Fibroblast of peridontal ligament (primary cell): Measurements from ENCODE around the gene PPM1N.

Experiments used
- DNase-seq: peaks from one replicate; pipeline ENCODE4 v3.0.0-alpha.2; 2010; ENCODE audit errors: extremely low read depth

Gene PPM1N

DNA sequence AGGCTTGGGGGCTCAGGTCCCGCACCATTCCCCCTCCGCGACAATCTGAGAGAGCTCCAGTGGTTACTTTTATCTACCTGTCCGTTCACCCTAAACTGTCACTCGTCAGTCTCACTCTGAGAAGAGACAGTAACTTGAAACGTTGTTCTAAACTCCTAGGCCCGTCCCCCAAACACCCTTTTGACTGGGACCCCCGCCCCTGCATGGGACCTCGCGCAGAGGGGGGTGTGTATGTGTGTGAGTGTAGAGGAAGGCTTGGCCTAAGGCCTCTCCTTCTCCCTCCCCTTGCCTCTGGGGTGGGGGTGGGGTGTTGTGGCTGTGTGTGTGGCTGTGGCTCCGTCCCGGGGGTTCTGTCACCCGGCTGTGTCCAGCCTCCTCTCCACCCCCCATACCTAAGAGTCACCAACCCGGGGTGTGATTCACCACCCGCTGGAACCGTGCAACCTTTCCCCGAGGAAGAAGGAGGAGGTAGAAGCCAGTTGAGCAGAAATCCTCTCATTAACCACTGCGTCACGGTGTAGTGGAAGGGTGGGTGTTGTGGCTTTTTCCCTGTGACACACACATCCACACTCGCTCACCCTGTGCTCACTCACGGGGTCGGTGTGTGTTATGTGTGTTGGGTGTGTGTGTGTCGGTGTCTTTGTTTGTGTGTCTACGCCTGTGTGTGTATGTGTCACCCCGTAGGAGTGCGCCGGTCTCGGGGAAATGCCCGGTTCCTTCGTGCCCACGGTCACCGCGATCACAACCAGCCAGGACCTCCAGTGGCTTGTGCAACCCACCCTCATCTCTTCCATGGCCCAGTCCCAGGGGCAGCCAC, 28.1 kb upstream of the PPM1N start:
- DNase-seq, result peak; percentile 68

DNA sequence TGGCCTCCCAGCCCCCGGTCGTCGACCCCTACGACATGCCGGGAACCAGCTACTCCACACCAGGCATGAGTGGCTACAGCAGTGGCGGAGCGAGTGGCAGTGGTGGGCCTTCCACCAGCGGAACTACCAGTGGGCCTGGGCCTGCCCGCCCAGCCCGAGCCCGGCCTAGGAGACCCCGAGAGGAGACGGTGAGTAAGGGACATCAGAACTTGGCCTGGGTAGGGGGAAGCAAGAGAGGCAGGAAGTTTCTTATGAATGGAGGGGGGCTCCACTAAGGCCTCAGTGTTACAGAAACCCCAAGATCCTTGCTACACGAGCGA, 27.5 kb upstream of the PPM1N start:
- no peak for DNase-seq

DNA sequence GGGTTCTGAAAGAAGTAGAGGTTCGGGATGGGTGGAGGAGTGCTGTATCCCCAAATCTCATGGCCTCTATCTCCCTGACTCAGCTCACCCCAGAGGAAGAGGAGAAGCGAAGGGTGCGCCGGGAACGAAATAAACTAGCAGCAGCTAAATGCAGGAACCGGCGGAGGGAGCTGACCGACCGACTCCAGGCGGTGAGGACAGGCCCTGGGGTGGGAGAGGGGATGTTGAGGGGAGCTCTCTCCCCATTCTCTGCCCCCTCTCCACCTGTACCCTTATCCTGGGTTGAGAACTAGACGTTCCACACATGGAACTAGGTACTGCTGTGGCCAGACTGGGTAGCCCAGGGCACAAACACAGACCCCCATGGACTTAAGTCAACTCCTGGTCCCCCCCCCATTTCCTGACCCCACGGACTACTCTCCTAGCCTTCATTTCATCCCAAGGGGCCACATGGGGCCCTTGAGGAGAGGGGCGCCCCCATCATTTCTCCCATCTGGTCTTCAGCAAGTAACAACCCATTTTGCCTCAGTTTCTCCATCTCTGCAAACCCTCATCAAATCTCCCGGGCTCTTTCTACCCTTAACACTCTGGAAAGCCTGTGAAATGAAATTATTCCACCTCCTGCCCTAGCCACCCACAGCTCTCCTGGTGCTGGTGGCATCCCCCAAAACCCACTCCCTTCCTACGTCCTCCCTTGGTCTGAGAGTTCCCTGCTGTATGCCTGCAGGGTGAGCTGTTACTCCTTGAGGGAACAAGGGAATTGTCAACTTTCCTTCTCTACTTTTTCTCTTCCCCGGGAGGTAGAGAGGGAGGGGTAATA, 26.9 kb upstream of the PPM1N start:
- peak; percentile 31 for DNase-seq

DNA sequence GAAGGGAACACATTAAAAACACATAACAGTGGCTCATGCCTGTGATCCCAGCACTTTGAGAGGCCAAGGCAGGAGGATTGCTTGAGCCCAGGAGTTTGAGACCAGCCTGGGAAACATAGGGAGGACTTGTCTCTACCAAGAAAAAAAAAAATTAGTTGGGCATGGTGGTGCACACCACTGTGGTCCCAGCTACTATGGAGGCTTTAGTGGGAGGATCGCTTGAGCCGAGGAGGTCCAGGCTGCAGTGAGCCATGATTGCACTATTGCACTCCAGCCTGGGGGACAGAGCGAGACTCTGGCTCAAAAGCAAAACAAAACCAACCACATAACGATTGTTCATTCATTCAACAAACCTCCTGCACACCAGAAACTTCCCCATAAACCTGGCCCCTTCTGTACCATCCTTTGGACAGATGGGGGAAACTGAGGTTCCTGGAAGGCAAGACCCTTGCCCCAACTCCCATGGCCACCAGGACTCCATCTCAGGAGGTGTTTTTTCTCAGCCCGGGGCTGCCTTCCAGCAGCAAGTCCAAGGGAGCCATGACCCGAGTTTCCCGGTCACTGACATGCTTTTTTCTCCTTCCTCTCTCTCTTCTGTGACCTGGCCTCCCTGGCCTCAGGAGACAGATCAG, 26.2 kb upstream of the PPM1N start:
- DNase-seq, result peak; percentile 41

DNA sequence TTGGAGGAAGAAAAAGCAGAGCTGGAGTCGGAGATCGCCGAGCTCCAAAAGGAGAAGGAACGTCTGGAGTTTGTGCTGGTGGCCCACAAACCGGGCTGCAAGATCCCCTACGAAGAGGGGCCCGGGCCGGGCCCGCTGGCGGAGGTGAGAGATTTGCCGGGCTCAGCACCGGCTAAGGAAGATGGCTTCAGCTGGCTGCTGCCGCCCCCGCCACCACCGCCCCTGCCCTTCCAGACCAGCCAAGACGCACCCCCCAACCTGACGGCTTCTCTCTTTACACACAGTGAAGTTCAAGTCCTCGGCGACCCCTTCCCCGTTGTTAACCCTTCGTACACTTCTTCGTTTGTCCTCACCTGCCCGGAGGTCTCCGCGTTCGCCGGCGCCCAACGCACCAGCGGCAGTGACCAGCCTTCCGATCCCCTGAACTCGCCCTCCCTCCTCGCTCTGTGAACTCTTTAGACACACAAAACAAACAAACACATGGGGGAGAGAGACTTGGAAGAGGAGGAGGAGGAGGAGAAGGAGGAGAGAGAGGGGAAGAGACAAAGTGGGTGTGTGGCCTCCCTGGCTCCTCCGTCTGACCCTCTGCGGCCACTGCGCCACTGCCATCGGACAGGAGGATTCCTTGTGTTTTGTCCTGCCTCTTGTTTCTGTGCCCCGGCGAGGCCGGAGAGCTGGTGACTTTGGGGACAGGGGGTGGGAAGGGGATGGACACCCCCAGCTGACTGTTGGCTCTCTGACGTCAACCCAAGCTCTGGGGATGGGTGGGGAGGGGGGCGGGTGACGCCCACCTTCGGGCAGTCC, 25.5 kb upstream of the PPM1N start:
- DNase-seq, result peak; percentile 28

DNA sequence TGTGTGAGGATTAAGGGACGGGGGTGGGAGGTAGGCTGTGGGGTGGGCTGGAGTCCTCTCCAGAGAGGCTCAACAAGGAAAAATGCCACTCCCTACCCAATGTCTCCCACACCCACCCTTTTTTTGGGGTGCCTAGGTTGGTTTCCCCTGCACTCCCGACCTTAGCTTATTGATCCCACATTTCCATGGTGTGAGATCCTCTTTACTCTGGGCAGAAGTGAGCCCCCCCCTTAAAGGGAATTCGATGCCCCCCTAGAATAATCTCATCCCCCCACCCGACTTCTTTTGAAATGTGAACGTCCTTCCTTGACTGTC, 24.9 kb upstream of the PPM1N start:
- DNase-seq, result no peak

DNA sequence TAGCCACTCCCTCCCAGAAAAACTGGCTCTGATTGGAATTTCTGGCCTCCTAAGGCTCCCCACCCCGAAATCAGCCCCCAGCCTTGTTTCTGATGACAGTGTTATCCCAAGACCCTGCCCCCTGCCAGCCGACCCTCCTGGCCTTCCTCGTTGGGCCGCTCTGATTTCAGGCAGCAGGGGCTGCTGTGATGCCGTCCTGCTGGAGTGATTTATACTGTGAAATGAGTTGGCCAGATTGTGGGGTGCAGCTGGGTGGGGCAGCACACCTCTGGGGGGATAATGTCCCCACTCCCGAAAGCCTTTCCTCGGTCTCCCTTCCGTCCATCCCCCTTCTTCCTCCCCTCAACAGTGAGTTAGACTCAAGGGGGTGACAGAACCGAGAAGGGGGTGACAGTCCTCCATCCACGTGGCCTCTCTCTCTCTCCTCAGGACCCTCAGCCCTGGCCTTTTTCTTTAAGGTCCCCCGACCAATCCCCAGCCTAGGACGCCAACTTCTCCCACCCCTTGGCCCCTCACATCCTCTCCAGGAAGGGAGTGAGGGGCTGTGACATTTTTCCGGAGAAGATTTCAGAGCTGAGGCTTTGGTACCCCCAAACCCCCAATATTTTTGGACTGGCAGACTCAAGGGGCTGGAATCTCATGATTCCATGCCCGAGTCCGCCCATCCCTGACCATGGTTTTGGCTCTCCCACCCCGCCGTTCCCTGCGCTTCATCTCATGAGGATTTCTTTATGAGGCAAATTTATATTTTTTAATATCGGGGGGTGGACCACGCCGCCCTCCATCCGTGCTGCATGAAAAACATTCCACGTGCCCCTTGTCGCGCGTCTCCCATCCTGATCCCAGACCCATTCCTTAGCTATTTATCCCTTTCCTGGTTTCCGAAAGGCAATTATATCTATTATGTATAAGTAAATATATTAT, 24.3 kb upstream of the PPM1N start:
- DNase-seq, result peak; percentile 38

DNA sequence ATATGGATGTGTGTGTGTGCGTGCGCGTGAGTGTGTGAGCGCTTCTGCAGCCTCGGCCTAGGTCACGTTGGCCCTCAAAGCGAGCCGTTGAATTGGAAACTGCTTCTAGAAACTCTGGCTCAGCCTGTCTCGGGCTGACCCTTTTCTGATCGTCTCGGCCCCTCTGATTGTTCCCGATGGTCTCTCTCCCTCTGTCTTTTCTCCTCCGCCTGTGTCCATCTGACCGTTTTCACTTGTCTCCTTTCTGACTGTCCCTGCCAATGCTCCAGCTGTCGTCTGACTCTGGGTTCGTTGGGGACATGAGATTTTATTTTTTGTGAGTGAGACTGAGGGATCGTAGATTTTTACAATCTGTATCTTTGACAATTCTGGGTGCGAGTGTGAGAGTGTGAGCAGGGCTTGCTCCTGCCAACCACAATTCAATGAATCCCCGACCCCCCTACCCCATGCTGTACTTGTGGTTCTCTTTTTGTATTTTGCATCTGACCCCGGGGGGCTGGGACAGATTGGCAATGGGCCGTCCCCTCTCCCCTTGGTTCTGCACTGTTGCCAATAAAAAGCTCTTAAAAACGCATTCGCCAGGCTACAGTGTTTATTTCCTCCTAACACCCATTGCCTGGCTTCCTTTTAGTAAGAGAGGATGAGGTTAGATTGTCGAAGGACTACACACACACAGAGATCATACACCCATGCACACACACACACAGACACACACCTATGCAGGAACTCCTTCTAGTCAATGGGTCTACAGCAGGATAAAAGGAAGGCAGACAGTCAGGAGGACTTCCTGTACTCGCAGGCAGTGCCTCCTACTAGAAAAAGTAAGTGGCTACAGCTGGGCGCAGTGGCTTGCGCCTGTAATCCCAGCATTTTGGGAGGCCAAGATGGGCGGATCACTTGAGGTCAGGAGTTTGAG, 23.4 kb upstream of the PPM1N start:
- peak; percentile 48 for DNase-seq

DNA sequence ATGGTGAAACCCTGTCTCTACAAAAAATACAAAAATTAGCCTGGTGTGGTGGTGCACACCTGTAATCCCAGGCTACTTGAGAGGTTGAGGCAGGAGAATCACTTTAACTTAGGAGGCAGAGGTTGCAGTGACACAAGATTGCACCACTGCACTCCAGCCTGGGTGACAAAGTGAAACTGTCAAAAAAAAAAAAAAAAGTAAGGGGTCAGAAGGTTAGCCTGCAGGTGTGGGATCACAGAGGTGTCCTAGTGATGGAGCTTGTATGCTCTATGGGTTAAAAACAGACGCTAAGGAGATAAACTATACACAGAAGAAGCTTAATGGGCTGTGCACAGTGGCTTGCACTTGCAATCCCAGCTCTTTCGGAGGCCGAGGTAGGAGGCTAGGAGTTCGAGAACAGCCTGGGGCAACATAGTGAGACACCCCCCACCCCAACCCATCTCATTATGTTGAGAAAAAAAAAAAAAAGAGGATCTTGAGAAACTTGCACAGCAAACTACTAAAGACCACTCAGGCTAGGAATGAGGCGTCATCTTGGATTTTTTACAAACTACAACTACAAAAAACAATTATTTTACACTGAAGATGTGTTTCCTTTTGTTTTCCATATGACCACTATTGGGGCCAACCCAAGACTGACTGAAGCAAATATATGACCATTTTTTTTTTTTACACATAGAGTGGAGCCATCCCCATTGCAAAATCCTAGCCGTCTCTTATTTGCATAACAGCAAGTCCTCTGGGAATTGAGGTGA, 22.5 kb upstream of the PPM1N start:
- DNase-seq, result peak; percentile 54

DNA sequence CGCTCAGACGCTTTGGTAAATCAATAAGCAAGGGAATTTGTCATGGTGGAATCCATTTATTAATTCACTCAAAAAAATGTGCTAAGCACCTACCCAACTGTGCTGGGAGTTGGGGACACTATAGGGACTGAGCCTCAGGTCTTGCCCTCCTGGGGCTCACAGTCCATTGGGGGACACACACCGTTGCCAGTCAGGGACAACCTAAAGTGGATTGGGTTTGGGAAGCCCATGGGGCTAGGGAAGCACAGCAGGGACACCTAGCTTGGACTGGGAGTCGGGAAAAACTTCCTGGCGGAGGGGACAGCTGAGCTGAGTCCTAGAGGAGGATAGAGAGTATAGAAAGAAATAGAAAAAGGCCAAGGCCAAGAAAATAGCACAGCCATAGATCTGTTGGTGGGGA, 21.9 kb upstream of the PPM1N start:
- peak; percentile 43 for DNase-seq

DNA sequence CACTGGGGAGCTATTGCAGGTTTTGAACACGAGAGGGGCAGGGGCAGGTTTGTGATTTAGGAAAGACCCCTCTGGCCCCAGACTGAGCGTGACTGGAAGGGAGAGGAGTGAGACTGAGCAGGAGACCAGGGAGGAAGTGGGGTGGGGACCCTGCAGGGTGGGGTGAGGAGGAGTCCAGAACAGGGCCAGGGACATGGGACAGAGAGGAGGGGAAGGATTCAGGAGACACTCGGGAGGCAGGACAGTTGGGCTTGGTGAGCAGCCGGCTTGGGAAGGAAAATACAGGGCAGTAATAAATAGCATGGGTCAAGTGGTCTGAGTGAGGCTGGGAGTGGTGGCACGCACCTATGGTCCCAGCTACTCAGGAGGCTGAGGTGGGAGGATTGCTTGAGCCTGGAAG, 21.1 kb upstream of the PPM1N start:
- DNase-seq, result no peak

DNA sequence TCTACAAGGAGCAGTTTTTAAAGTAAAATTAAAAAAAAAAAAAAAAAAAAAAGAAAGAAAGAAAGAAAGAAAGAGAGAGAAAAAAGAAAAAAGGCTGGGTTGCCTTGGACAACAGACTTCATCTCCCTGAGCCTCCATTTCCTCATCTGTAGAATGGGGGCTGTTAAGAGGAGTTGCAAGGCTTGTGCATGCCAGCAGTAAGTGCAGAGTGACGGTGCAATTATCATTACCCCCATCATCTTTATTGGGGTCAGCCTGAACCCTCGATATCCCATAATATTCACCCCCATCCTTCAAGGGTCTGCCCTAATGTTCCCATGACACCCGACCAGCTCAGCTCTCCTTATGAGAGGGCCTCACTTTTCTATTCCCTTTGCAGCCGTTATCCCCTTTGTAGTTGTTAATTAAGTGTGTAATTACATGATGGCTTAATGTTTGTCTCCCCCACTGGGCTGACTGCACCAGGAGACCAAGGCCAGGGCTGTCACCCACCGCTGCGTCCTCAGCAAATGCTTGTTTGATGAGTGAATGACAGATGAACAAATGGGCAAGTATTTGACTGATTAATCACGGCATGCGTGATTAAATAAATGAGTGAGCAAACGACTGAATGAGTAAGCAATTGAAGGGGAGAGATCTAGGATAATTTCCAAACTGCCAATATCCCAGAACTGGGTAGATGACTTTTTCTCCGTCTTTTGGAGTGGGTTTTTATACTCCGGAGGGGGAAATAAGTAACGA, 20.4 kb upstream of the PPM1N start:
- no peak for DNase-seq

DNA sequence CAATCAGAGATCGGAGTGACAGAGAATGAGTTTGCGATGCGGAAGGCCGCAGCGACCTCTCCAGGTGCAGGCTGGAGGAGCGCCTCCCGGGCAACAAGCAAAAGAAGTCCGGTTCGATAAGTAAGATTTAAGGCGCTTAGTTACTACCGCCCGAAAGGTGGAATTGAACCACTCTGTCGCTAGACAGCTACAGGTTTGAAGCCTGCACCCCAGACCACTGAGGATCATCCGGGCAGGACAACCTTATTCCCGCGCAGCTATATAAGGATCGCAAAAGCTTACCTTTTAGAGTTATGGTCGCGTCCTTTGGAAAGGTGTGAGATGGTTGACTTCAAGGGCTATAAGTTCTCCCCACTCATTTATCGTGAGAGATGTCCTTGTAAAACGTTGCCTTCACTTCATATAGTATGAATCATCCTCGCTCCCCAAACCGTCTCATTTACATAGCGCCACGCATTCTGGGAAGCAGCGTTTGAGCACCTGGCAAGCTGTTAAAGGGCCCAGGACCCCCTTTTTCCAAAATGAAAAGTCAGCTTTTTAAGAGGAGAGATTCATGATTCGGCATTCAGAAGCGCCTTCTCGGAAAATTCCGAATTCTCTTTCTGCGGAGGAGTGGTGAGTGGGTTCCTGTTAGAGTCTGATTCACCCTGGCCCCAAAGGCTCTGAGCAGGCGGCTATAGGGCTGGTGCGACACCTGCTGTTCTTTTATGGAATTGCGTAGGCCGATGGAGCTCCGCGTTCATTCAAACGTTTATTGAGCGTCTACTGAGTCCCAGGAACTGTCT, 19.6 kb upstream of the PPM1N start:
- DNase-seq, result peak; percentile 93

DNA sequence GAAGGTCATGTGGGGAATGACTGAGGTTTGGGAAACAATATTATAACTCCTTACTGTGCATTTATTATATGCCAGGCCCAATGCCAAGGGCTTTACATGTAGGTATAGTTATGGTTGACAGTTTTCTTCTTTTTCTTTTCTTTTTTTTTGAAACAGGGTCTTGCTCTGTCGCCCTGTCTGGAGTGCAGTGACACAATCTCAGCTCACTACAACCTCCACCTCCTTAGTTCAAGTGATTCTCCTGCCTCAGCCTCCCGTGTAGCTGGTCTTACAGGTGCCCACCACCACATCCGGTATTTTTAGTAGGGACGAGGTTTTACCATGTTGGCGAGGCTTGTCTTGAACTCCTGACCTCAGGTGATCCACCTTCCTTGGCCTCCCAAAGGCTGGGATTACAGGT, 15.2 kb upstream of the PPM1N start:
- DNase-seq, result no peak

DNA sequence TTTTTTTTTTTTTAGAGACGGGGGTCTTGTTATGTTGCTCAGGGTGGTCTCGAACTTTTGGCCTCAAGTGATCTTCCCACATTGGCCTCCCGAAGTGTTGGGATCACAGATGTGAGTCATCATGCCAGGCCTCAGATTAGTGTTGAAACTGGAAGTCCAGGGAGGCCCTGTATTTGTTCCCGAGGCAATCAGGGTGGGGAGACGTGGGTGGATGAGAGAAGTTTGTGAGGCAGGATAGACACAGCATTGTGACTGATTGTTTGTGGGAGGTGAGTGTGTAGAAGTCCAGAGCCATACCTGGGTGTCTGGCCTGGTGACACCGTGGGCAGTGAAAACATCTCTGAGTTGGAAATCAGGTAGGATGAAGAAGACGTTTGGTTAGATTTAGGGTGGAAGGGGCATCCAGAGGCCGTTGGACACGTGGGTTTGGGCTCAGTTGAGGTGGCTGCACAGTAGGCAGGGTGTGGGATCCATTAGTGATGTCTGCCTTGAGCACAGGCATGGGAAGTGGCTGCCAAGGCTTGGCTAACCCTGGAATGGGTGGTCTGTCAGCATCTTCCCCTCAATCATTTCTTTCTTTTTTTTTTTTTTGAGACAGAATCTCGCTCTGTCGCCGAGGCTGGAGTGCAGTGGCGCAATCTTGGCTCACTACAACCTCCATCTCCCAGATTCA, 13.8 kb upstream of the PPM1N start:
- peak; percentile 17 for DNase-seq

DNA sequence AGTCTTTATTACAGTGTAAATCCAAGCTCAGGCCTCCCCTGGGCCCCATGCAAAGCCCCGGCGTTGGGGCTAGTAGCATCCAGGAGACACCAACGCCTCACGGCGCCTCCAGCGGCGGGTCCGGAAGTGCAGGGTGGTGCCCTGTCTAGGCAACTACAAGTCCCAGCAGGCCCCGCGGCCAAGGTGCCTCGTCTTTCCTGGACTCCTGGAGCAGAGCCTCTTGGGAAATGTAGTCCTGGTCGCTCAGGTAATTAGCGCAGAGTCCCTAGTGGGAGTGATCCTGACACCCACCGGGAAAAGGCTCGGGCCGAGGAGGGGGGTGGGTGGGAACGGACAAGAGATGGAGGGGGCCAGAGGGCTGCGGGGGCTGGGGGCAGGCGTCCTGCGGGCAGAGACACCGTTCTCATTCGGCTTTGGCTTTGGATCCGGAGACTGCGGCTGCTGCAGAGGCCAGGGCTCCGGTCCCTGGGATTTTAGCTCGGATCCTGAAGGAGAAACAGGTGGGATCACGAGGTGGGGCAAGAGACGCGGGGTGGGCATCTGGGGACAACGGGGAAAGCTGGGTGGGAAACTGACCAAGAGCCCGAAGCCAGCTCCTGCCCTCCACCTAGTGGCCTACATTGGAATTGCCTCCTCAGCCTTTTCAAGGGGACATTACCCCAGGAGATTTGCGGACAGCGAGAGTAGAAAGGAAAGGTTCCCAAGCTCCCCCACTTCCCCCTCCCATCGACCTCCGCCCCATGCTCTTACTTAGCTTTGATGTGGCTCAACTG, 12.8 kb upstream of the PPM1N start:
- DNase-seq, result peak; percentile 91
